LNCAP (cell line): ENCODE data around the gene KLC3.

Source experiments
- TF ChIP-seq, protein P1 (sequence below): fragments of 450-650 bp; IDR thresholded peaks from 2 replicates; pipeline ENCODE4 v1.5.1; 2017; ENCODE audit warnings: mild to moderate bottlenecking

KLC3 gene

DNA sequence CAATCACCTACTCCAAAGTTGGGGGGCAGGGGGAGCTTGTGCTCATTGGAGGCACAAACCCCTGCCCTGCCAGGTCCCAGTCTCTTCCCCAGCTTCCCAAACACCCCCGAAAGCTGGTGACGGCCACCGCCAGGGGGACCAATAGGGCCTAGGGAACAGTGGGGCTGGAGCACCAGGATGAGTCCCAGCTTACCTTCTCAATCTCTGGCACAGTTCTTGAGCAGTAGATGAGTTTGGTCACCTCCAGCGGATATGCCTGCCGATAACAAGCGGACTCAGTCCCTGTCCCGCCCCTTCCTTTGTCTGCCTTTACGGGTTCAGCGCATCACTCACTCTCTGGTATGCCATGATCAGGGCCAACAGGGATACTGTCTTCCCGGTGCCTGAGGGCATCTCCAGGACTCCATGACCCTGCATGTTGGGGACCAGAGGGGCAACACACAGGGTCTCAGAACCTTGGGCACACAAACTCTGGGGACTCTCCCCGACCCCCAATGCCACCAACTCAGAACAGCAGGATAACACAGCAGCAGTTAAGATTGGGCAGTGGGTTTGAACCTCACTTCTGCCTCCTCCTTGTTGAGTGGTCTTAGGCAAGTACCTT is 28.3 kb downstream of the KLC3 start:
- TF ChIP-seq, protein P1, sequence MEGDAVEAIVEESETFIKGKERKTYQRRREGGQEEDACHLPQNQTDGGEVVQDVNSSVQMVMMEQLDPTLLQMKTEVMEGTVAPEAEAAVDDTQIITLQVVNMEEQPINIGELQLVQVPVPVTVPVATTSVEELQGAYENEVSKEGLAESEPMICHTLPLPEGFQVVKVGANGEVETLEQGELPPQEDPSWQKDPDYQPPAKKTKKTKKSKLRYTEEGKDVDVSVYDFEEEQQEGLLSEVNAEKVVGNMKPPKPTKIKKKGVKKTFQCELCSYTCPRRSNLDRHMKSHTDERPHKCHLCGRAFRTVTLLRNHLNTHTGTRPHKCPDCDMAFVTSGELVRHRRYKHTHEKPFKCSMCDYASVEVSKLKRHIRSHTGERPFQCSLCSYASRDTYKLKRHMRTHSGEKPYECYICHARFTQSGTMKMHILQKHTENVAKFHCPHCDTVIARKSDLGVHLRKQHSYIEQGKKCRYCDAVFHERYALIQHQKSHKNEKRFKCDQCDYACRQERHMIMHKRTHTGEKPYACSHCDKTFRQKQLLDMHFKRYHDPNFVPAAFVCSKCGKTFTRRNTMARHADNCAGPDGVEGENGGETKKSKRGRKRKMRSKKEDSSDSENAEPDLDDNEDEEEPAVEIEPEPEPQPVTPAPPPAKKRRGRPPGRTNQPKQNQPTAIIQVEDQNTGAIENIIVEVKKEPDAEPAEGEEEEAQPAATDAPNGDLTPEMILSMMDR, result no peak

DNA sequence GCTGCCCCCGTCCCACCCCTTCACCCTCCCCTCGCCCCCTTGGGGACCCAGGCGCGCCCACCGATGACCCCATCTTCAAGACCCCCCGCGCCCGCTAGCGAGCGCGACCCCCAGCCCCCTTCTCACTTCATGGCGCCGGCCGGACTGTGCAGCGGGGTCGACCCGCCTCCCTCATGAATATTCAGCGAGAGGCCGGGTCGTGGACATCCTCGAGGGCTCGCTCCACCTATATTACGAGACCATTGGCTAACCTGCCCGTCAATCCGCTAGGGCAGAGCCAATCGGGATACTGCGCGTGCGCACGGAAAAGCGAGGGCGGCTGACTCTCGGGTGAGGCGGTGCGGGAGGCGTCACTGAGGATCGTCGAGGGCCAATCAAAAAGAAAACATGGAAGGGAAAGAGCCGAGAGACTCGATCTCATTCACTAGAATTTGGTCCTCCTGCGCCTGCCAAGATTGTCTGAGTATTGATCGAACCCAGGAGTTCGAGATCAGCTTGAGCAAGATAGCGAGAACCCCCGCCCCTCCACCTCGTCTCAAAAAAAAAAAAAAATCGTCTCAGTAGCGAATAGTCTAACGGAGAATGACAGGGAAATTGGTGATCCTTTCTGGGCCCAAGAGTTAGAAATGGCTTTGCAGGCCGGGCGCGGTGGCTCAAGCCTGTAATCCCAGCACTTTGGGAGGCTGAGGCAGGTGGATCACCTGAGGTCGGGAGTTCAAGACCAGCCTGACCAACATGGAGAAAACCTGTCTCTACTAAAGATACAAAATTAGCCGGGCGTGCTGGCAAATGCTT is 30.1 kb downstream of the KLC3 start, which contains the start of gene ERCC2:
Gene ERCC2, minus strand, starts transcription at position 164 of the 795 bp plus-strand sequence. Its CDS starts 33 bp downstream, at position 131.
- TF ChIP-seq, protein P1, result no peak

DNA sequence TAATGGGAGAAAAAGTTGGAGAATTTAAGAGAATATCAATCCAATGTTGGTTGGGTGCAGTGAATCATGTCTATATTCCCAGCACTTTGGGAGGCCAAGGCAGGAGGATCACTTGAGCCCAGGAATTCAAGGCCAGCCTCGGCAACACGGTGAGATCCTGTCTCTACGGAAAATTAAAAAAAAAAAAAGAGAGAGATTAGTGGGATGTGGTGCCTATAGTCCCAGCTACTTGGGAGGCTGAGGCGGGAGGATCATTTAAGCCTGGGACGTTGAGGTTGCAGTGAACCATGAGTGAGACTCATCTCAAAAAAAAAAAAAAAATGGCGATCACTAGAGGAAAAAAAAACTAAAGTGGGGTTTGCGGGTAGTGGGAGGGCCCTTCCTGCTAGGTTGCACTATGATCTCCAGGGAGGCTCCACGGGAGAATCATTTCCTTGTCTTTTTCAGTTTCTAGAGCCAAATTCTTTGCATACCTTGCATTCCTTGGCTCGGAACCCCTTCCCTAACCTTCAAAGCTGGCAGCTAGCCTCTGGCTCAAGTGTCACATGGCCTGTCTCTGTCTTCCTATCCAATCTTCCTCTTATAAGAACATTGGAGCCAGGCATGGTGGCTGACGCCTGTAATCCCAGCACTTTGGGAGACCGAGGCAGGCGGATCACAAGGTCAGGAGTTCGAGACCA is 35.6 kb downstream of the KLC3 start:
- TF ChIP-seq, protein P1, result no peak

DNA sequence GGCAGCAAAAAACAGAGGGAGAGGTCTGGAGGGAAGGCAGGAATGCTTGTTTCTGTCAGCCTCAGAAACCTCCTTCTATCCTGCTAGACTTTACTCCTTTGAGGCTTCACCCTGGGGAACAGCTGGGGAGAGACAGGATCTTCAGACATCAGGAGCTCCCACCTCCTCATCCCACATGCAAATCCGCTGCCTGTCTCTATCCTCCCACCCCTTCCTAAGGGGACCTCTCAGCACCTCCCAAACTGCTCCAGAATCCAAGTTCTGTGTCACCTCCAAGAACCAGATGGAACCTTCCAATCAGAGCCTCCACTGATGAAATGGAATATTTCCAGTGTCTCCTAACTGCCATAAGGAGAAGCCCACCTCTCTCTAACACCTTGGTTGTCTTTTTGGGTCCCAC is 39.6 kb downstream of the KLC3 start:
- TF ChIP-seq, protein P1, result no peak

DNA sequence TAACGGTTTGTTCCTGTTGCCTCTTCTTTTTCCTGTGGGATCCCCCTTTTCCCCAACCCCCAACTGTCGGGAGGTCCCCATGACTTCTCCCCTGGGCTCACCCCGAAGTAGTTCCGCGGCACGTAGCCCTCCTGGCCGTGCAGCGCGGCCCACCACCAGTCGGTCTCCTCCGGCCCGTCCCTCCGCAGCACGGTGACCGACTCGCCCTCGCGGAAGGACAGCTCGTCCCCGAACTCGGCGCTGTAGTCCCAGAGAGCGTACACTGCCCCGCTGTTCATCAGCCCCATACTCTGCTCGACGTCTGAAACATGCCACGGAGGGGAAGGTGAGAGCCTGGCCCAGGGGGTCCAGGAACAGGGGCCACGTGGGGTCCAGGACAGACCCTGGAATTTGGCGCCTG is 41.9 kb downstream of the KLC3 start:
- TF ChIP-seq, protein P1, result no peak

DNA sequence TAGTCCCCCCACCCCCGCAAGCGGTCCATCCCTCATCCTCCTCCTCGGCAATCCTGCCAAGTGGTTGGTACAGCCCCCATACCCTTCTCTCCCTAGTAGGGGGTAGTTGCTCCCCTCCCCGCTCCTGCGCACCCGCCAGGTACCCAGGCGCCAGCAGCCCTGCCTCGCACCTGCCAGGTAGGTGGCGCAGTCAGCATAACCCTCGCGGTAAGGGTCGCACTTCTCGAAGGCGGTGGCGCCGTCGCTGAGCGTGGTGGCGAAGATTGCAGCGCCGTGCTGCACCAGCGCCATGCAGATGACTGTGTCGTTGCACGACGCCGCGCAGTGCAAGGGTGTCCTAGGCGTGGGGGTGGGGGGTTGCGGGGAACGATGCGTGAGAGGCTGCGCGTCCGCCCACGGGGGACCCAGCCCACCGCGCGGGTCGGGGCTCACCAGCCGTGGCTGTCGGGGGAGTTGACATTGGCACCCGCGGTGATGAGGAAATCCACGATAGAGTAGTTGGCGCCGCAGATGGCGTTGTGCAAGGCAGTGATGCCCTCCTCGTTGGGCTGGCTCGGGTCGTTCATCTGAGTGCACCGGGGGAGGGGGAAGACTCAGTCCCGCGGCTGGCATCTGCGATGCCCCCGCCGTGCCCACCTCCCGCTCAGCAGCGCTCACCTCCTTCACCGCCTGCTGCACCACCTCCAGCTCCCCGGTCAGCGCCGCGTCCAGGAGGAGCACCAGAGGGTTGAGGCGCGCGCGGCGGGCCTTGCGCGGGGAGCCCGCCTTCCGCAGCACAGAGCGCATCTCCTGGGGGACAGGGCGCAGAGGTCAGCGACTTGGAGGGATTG is 45.1 kb downstream of the KLC3 start:
- TF ChIP-seq, protein P1, result no peak

DNA sequence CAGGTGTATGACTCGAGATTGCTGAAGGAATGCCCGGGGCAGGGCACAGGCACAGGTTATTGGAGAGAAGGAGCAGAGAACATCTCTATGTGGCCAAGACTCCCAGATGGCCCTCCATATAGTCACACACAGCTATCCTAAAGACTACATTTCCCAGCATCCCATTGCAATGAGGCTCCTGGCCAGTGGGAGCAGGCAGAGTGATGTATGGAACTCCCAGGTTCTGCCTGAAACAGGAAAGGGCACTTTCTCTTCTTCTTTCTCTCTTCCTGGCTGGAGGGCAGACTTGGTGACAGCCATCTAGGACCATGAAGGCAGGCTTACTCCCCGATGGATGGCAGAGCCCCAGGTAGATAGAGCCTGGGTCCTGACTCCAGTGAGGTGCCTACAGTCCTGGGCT is 50.8 kb downstream of the KLC3 start:
- TF ChIP-seq, protein P1, result no peak
